Measurements from ENCODE around the gene LTBP4. TPM values are rescaled to one million over a fixed set of nuclear protein-coding genes. Genes with fewer than 3 reads are reported as not detected.

Gene LTBP4
- total and polyA plus RNA-seq, 2 of the 13 experiments (the other 11 are each of a cell fraction or from before 2014, with no cell fraction given), result 0.86 to 2.3 TPM

DNA sequence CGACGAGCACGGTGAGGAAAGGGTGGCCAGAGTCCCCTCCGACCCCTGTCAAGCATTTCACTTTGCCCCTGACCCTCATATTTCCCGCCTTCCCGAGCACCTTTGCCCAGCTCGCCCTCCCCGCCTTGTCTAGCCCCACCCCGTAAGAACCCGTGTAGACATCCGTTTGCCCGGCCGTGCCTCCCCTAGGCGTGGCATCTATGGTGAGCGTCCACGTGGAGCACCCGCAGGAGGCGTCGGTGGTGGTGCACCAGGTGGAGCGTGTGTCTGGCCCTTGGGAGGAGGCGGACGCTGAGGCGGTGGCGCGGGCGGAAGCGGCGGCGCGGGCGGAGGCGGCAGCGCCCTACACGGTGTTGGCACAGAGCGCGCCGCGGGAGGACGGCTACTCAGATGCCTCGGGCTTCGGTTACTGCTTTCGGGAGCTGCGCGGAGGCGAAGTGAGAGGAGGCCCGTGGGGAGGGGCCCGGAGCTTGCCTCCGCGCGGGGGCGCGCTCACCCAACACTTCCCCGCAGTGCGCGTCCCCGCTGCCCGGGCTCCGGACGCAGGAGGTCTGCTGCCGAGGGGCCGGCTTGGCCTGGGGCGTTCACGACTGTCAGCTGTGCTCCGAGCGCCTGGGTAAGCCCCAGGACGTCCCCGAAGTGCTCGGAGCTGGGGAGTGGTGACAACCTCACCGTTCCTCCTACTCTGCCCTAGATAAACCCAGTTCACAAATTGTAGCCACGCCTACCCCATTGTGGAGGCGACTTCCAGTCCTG, 4.2 kb downstream of the LTBP4 start (continued):
- TF ChIP-seq, protein P1, sequence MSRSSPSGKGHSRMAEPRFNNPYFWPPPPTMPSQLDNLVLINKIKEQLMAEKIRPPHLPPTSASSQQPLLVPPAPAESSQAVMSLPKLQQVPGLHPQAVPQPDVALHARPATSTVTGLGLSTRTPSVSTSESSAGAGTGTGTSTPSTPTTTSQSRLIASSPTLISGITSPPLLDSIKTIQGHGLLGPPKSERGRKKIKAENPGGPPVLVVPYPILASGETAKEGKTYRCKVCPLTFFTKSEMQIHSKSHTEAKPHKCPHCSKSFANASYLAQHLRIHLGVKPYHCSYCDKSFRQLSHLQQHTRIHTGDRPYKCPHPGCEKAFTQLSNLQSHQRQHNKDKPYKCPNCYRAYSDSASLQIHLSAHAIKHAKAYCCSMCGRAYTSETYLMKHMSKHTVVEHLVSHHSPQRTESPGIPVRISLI (CRISPR knock-in tag; IDR thresholded peaks at IDR 0.05; ENCODE audit: borderline replicate concordance), result no peak
- TF ChIP-seq TRIM24 (CRISPR knock-in tag; IDR thresholded peaks at IDR 0.05), result no peak
- TF ChIP-seq NKX3-1 (CRISPR knock-in tag; IDR thresholded peaks at IDR 0.05), result no peak
- TF ChIP-seq ZNF549 (CRISPR knock-in tag; IDR thresholded peaks at IDR 0.05), result no peak
- TF ChIP-seq CREM (IDR thresholded peaks at IDR 0.05), result no peak
- no peak for TF ChIP-seq CREM (CRISPR knock-in tag; IDR thresholded peaks at IDR 0.05)
- TF ChIP-seq, protein P2, sequence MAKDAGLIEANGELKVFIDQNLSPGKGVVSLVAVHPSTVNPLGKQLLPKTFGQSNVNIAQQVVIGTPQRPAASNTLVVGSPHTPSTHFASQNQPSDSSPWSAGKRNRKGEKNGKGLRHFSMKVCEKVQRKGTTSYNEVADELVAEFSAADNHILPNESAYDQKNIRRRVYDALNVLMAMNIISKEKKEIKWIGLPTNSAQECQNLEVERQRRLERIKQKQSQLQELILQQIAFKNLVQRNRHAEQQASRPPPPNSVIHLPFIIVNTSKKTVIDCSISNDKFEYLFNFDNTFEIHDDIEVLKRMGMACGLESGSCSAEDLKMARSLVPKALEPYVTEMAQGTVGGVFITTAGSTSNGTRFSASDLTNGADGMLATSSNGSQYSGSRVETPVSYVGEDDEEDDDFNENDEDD (CRISPR knock-in tag; IDR thresholded peaks at IDR 0.05; ENCODE audit: borderline replicate concordance), result peak; percentile 70; the same call in 1 of the 2 replicates
- TF ChIP-seq, protein P3, sequence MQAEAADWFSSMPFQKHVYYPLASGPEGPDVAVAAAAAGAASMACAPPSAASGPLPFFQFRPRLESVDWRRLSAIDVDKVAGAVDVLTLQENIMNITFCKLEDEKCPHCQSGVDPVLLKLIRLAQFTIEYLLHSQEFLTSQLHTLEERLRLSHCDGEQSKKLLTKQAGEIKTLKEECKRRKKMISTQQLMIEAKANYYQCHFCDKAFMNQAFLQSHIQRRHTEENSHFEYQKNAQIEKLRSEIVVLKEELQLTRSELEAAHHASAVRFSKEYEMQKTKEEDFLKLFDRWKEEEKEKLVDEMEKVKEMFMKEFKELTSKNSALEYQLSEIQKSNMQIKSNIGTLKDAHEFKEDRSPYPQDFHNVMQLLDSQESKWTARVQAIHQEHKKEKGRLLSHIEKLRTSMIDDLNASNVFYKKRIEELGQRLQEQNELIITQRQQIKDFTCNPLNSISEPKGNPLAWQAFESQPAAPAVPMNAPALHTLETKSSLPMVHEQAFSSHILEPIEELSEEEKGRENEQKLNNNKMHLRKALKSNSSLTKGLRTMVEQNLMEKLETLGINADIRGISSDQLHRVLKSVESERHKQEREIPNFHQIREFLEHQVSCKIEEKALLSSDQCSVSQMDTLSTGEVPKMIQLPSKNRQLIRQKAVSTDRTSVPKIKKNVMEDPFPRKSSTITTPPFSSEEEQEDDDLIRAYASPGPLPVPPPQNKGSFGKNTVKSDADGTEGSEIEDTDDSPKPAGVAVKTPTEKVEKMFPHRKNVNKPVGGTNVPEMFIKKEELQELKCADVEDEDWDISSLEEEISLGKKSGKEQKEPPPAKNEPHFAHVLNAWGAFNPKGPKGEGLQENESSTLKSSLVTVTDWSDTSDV (CRISPR knock-in tag; IDR thresholded peaks at IDR 0.05), result no peak
- TF ChIP-seq ZFP82 (CRISPR knock-in tag; IDR thresholded peaks at IDR 0.05; ENCODE audit: borderline replicate concordance), result no peak
- TF ChIP-seq TOPORS (CRISPR knock-in tag; IDR thresholded peaks at IDR 0.05), result no peak
- no peak for TF ChIP-seq KLF9 (CRISPR knock-in tag; IDR thresholded peaks at IDR 0.05; ENCODE audit: low read depth)
- TF ChIP-seq KMT2B (CRISPR knock-in tag; IDR thresholded peaks at IDR 0.05), result no peak
- TF ChIP-seq SRSF4 (IDR thresholded peaks at IDR 0.05; ENCODE audit: low read depth, low read length, poor library complexity, severe bottlenecking), result no peak
- TF ChIP-seq REPIN1 (CRISPR knock-in tag; IDR thresholded peaks at IDR 0.05; ENCODE audit: borderline replicate concordance, low read depth), result no peak
- peak; percentile 35; the same call in 1 of the 2 replicates for TF ChIP-seq TSC22D2 (CRISPR knock-in tag; IDR thresholded peaks at IDR 0.05; ENCODE audit: borderline replicate concordance)
- TF ChIP-seq, protein P4, sequence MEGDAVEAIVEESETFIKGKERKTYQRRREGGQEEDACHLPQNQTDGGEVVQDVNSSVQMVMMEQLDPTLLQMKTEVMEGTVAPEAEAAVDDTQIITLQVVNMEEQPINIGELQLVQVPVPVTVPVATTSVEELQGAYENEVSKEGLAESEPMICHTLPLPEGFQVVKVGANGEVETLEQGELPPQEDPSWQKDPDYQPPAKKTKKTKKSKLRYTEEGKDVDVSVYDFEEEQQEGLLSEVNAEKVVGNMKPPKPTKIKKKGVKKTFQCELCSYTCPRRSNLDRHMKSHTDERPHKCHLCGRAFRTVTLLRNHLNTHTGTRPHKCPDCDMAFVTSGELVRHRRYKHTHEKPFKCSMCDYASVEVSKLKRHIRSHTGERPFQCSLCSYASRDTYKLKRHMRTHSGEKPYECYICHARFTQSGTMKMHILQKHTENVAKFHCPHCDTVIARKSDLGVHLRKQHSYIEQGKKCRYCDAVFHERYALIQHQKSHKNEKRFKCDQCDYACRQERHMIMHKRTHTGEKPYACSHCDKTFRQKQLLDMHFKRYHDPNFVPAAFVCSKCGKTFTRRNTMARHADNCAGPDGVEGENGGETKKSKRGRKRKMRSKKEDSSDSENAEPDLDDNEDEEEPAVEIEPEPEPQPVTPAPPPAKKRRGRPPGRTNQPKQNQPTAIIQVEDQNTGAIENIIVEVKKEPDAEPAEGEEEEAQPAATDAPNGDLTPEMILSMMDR (CRISPR knock-in tag; IDR thresholded peaks at IDR 0.05), result peak; percentile 63
- TF ChIP-seq ZNF720 (CRISPR knock-in tag; IDR thresholded peaks at IDR 0.05), result no peak
- peak; percentile 43; the same call in 1 of the 2 replicates for TF ChIP-seq ETV5 (CRISPR knock-in tag; IDR thresholded peaks at IDR 0.05; ENCODE audit: borderline replicate concordance)
- TF ChIP-seq, protein P5, sequence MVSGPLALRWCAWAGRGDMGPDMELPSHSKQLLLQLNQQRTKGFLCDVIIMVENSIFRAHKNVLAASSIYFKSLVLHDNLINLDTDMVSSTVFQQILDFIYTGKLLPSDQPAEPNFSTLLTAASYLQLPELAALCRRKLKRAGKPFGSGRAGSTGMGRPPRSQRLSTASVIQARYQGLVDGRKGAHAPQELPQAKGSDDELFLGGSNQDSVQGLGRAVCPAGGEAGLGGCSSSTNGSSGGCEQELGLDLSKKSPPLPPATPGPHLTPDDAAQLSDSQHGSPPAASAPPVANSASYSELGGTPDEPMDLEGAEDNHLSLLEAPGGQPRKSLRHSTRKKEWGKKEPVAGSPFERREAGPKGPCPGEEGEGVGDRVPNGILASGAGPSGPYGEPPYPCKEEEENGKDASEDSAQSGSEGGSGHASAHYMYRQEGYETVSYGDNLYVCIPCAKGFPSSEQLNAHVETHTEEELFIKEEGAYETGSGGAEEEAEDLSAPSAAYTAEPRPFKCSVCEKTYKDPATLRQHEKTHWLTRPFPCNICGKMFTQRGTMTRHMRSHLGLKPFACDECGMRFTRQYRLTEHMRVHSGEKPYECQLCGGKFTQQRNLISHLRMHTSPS (CRISPR knock-in tag; IDR thresholded peaks at IDR 0.05; ENCODE audit: low read depth), result peak; percentile 51
- TF ChIP-seq ZNF24 (IDR thresholded peaks at IDR 0.05), result no peak
- TF ChIP-seq ZNF17 (CRISPR knock-in tag; IDR thresholded peaks at IDR 0.05), result no peak

Data from HepG2 (cell line).